Measurements from ENCODE around the gene HTD2. TPM values are rescaled to one million over a fixed set of nuclear protein-coding genes. Genes with fewer than 3 reads are reported as not detected.
A peak's percentile ranks its signal among the peaks of the same experiment; 100 is the strongest.

The HTD2 gene
- polyA plus RNA-seq (2011; rRNA removed) = 5.2 and 8.3 TPM in 2 replicates
- 1.6 and 3.1 TPM in 2 replicates for polyA minus RNA-seq (2011; rRNA and poly(A)+ RNA removed)

GRCh38 chr3:58305882-58306711 is at the start of gene HTD2, which contains the start of gene RPP14:
Gene HTD2 (plus strand): TSS chr3:58306520. CDS start chr3:58317614, 11,094 bp downstream.
Gene RPP14 (plus strand): TSS chr3:58306245. CDS start chr3:58310330, 4,085 bp downstream.
- H3K36me3 ChIP-seq (ENCODE audit: control insufficient read depth, insufficient read depth, low read length) = peaks cover 2% of the 10 kb centered on the region; the same call in 1 of the 2 replicates
- DNase-seq (ENCODE audit: low read depth) = peak; percentile 75
- POLR2A ChIA-PET = interaction anchor here (0.5 to 0.6 kb wide), 3 partner anchors 12 to 310 kb away, joined by 3 to 7 read pairs (median 3); partner anchors contain the start of gene PXK
- H3K4me3 ChIP-seq (ENCODE audit: low read depth, low read length) = peak within 1 kb of the TSS; percentile 77
- peaks cover 3% of the 10 kb centered on the region; the same call in 1 of the 2 replicates for H3K27me3 ChIP-seq (ENCODE audit: control insufficient read depth, insufficient read depth, low read length)
- CTCF ChIA-PET = interaction anchor here (0.7 to 6.4 kb wide), 59 partner anchors 12 to 325 kb away, joined by 3 to 69 read pairs (median 4); partner anchors contain the start of genes ABHD6, ACOX2, KCTD6 and PXK
- TF ChIP-seq CTCF (IDR thresholded peaks at IDR 0.05; ENCODE audit: insufficient read depth, low read depth, low read length) = peak; percentile 97

- POLR2A ChIA-PET = no interaction called here
- no peak for DNase-seq (ENCODE audit: low read depth)
- no peaks in the 10 kb centered on the region for H3K27me3 ChIP-seq (ENCODE audit: control insufficient read depth, insufficient read depth, low read length)
- CTCF ChIA-PET = interaction anchor here (0.9 to 1.3 kb wide), 2 partner anchors 28 to 48 kb away, joined by 3 to 8 read pairs; partner anchors contain the start of genes HTD2 and RPP14
- TF ChIP-seq CTCF (IDR thresholded peaks at IDR 0.05; ENCODE audit: insufficient read depth, low read depth, low read length) = no peak
- H3K36me3 ChIP-seq (ENCODE audit: control insufficient read depth, insufficient read depth, low read length) = peaks cover 2% of the 10 kb centered on the region
- no peak overlapping the region for H3K4me3 ChIP-seq (ENCODE audit: low read depth, low read length)
Observed at GRCh38 chr3:58258392-58259055, 47.8 kb upstream of the HTD2 start.

- no peak for TF ChIP-seq CTCF (IDR thresholded peaks at IDR 0.05; ENCODE audit: insufficient read depth, low read depth, low read length)
- DNase-seq (ENCODE audit: low read depth) = peak; percentile 35
- H3K36me3 ChIP-seq (ENCODE audit: control insufficient read depth, insufficient read depth, low read length) = peaks cover 2% of the 10 kb centered on the region
- POLR2A ChIA-PET = no interaction called here
- CTCF ChIA-PET = interaction anchor here (1.4 to 2.2 kb wide), 2 partner anchors 21 to 46 kb away, joined by 5 to 9 read pairs; partner anchors contain the start of genes HTD2 and RPP14
- no peak overlapping the region for H3K4me3 ChIP-seq (ENCODE audit: low read depth, low read length)
- H3K27me3 ChIP-seq (ENCODE audit: control insufficient read depth, insufficient read depth, low read length) = no peaks in the 10 kb centered on the region
Observed at GRCh38 chr3:58260261-58260731, 46.0 kb upstream of the HTD2 start.

- Histone ChIP-seq H3K27me3 (ENCODE audit: control insufficient read depth, insufficient read depth, low read length) (no peaks in the 10 kb centered on the region), H3K36me3 (ENCODE audit: control insufficient read depth, insufficient read depth, low read length) (peaks cover 2% of the 10 kb centered on the region), H3K4me3 (ENCODE audit: low read depth, low read length) (no peak overlapping the region)
- DNase-seq (ENCODE audit: low read depth) = no peak
- no peak for TF ChIP-seq CTCF (IDR thresholded peaks at IDR 0.05; ENCODE audit: insufficient read depth, low read depth, low read length)
- POLR2A ChIA-PET = no interaction called here
- CTCF ChIA-PET = interaction anchor here (1.4 to 2.2 kb wide), 2 partner anchors 21 to 46 kb away, joined by 5 to 9 read pairs; partner anchors contain the start of genes HTD2 and RPP14
Observed at GRCh38 chr3:58260733-58261132, 45.6 kb upstream of the HTD2 start.
